Endothelial cell of umbilical vein (primary cell): Measurements from ENCODE around the gene FRMD5. TPM values are rescaled to one million over a fixed set of nuclear protein-coding genes. Genes with fewer than 3 reads are reported as not detected.

Experiments
- BruUV-seq: library from RNA; stranded (reverse); fragments of 400-500 nt; replicated peaks from 2 replicates; lab custom pipeline; 2021; lab: Mats Ljungman, UMichigan
- CTCF ChIA-PET: fragments of 300-600, 350-600 bp; sonication (Branson Sonifier 250); formaldehyde crosslinking; loops from one replicate; lab custom pipeline; 2021; ENCODE audit warnings: antibody characterized with exemption, inconsistent platforms; lab: Charles Lee
- POLR2A ChIA-PET: fragments of 300-600, 350-600 bp; sonication (Branson Sonifier 250); formaldehyde crosslinking; loops from one replicate; lab custom pipeline; 2021; ENCODE audit warnings: antibody characterized with exemption, inconsistent platforms; lab: Charles Lee
- DNase-seq: peaks from one replicate; pipeline ENCODE4 v3.0.0-alpha.2; 2011; ENCODE audit warnings: low read depth, low spot score
- FAIRE-seq: peaks from 2 replicates; lab custom pipeline; 2011; peaks lifted over from hg19 to GRCh38; lab: Jason Lieb, UNC
- H2AFZ ChIP-seq: 2 replicates; pipeline ENCODE4 v1.6.0; 2012; ENCODE audit warnings: low read depth, low read length, control low read depth, inconsistent platforms
- H3K27ac ChIP-seq: 2 replicates; pipeline ENCODE4 v1.5.1; 2011; ENCODE audit warnings: low read depth, mild to moderate bottlenecking, control low read depth, low read length, moderate library complexity; ENCODE audit not compliant: insufficient read depth
- H3K27me3 ChIP-seq, 2 experiments: 2 replicates each; pipeline versions ENCODE4 v1.6.0 to v1.6.1; 2011; ENCODE audit warnings: low read length in 2 of 2, mixed read lengths in 1 of 2; ENCODE audit not compliant: control insufficient read depth in 2 of 2, insufficient read depth in 2 of 2
- H3K36me3 ChIP-seq, 2 experiments: 2 replicates in 1 of 2; 3 replicates in 1 of 2; pipeline ENCODE4 v1.5.1; 2011; ENCODE audit warnings: low read length in 2 of 2, mild to moderate bottlenecking in 1 of 2, moderate library complexity in 1 of 2; ENCODE audit not compliant: control insufficient read depth in 2 of 2, insufficient read depth in 2 of 2; ENCODE audit errors: extremely low read depth in 1 of 2
- H3K4me1 ChIP-seq: 3 replicates; pipeline ENCODE4 v1.5.1; 2011; ENCODE audit warnings: mild to moderate bottlenecking, low read length; ENCODE audit not compliant: control insufficient read depth, insufficient read depth; ENCODE audit errors: extremely low read depth
- H3K4me2 ChIP-seq: 2 replicates; pipeline ENCODE4 v1.6.1; 2011; ENCODE audit warnings: low read length, control low read depth, mixed read lengths; ENCODE audit not compliant: insufficient read depth
- H3K4me3 ChIP-seq, 3 experiments: fragments of 200-600 bp in 1 of 3; sonication (generic), shearing (Covaris generic) in 1 of 3; replicated peaks in 1 of 3; 2 replicates each; pipeline ENCODE4 v1.5.1; 2011 to 2016; ENCODE audit warnings: control low read depth in 3 of 3, low read length in 3 of 3, mild to moderate bottlenecking in 2 of 3, inconsistent platforms in 1 of 3, low read depth in 1 of 3, moderate library complexity in 1 of 3; ENCODE audit not compliant: insufficient read depth in 1 of 3
- H3K79me2 ChIP-seq: 2 replicates; pipeline ENCODE4 v1.6.0; 2012; ENCODE audit warnings: low read length, inconsistent platforms; ENCODE audit not compliant: control insufficient read depth, insufficient read depth
- H3K9ac ChIP-seq: replicated peaks from 2 replicates; pipeline ENCODE3; 2011; ENCODE audit warnings: low read length, control low read depth; ENCODE audit not compliant: insufficient read depth; ENCODE audit errors: extremely low read depth
- H3K9me1 ChIP-seq: replicated peaks from 3 replicates; pipeline ENCODE4 v1.6.0; 2011; ENCODE audit warnings: mild to moderate bottlenecking, low read length; ENCODE audit not compliant: control insufficient read depth, insufficient read depth; ENCODE audit errors: extremely low read depth
- H3K9me3 ChIP-seq: replicated peaks from 2 replicates; pipeline ENCODE4 v1.5.1; 2012; ENCODE audit warnings: low read length, inconsistent platforms; ENCODE audit not compliant: control insufficient read depth, insufficient read depth
- H4K20me1 ChIP-seq: replicated peaks from 2 replicates; pipeline ENCODE3; 2011; ENCODE audit warnings: mild to moderate bottlenecking, low read length; ENCODE audit not compliant: control insufficient read depth, insufficient read depth; ENCODE audit errors: extremely low read depth
- CTCF ChIP-seq, 2 donors: IDR thresholded peaks; 1 replicate in 1 of 2; 2 replicates in 1 of 2; pipeline ENCODE4 v1.5.1; 2011; ENCODE audit warnings: low read length in 2 of 2, mild to moderate bottlenecking in 2 of 2, moderate library complexity in 2 of 2, control low read depth in 1 of 2, inconsistent platforms in 1 of 2, low read depth in 1 of 2; ENCODE audit not compliant: insufficient read depth in 1 of 2; ENCODE audit errors: extremely low read depth in 1 of 2
- EZH2 ChIP-seq: IDR thresholded peaks from 2 replicates; pipeline ENCODE4 v1.6.1; 2012; ENCODE audit warnings: borderline replicate concordance, low read depth, mild to moderate bottlenecking, moderate library complexity, low read length, inconsistent platforms; ENCODE audit not compliant: severe bottlenecking
- FOS ChIP-seq: IDR thresholded peaks from 2 replicates; pipeline ENCODE4 v1.6.1; 2011; ENCODE audit warnings: mild to moderate bottlenecking, low read length, moderate library complexity, borderline replicate concordance; ENCODE audit not compliant: insufficient read depth
- GATA2 ChIP-seq: IDR thresholded peaks from 2 replicates; pipeline ENCODE4 v1.7.0; 2011; ENCODE audit warnings: low read depth, mild to moderate bottlenecking, moderate library complexity, mixed read lengths, low read length; ENCODE audit not compliant: insufficient read length, insufficient read depth
- JUN ChIP-seq: IDR thresholded peaks from 2 replicates; pipeline ENCODE4 v1.6.1; 2011; ENCODE audit warnings: borderline replicate concordance, low read depth; ENCODE audit not compliant: insufficient read length, insufficient read depth
- MYC ChIP-seq: IDR thresholded peaks from one replicate; pipeline ENCODE4 v1.6.1; 2011; ENCODE audit warnings: mild to moderate bottlenecking, low read depth, low read length
- POLR2A ChIP-seq: IDR thresholded peaks from 2 replicates; pipeline ENCODE4 v1.6.1; 2012; ENCODE audit warnings: low read depth, mild to moderate bottlenecking, control low read depth, low read length
- POLR2AphosphoS5 ChIP-seq: IDR thresholded peaks from 2 replicates; pipeline ENCODE4 v1.6.1; 2012; ENCODE audit warnings: low read depth, mild to moderate bottlenecking, control low read depth, low read length, moderate library complexity; ENCODE audit not compliant: insufficient read depth
- dilution Hi-C: fragments of 300-500 bp; cut with MboI; formaldehyde crosslinking; loops from one replicate; pipeline ENCODE4 v1.15.0; 2019; ENCODE audit warnings: low sequenced_read_pairs; ENCODE audit not compliant: extremely low pct_ligation_motif_present
- intact Hi-C: fragments of 100-400 bp; cut with micrococcal nuclease; formaldehyde crosslinking; loops from one replicate; pipeline ENCODE4 v1.10.0; 2022
- polyA plus RNA-seq, 4 experiments: library from polyadenylated mRNA; depleted of rRNA in 3 of 4; stranded (reverse) in 3 of 4; unstranded in 1 of 4; fragments of >200 nt; gene quantifications; 2 replicates each; pipeline versions ENCODE4 v1.2.1 to v1.2.3, GENCODE V29; 2011 to 2012; ENCODE audit warnings: missing spikeins in 1 of 4
- total RNA-seq: library from RNA; stranded (reverse); gene quantifications from 2 replicates; pipeline ENCODE4 v1.2.3, GENCODE V29; 2021
- TF ChIP-seq, protein P1 (sequence below): IDR thresholded peaks from 2 replicates; pipeline ENCODE4 v1.6.1; 2011; ENCODE audit not compliant: insufficient read depth, insufficient read length

FRMD5 gene
- total and polyA plus RNA-seq, 2 donors (not counting 3 experiments of a cell fraction or from before 2014, with no cell fraction given) = 16.7 to 20.2 TPM

DNA sequence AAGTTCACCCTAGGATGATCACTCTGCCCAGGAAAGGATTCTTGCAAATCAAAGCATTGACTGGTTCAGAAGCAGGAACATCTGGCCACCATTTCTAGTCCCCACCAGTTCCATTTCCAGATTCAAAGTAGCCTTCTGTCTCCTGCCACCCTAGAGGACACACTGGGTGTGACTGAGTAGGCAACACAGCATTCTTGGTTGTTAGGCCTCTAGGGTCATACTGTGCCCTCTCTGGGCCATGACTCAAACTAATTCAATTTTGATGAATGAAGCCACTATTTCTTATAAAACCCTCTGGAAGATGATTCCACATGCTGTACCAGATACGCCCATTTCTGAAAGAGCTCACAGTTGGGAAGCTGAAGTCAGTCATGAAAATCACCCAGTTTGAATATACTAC, 298.5 kb downstream of the FRMD5 start:
- TF ChIP-seq CTCF (IDR thresholded peaks at IDR 0.05; ENCODE audit: extremely low read depth in 1 of 2, insufficient read depth in 1 of 2, low read depth in 1 of 2, low read length in 2 of 2) = no peak
- TF ChIP-seq FOS = no peak
- TF ChIP-seq EZH2 = no peak
- TF ChIP-seq, protein P1, sequence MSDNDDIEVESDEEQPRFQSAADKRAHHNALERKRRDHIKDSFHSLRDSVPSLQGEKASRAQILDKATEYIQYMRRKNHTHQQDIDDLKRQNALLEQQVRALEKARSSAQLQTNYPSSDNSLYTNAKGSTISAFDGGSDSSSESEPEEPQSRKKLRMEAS = no peak
- TF ChIP-seq POLR2A = no peak
- no peak for TF ChIP-seq JUN
- no peak for TF ChIP-seq MYC
- no peak for TF ChIP-seq GATA2
- TF ChIP-seq POLR2AphosphoS5 = no peak
- DNase-seq (no peak), FAIRE-seq (no peak)
- H3K36me3 ChIP-seq = peaks cover 0 to 13% of the 10 kb centered on the region in 2 experiments
- no TSS peak for BruUV-seq
- no peaks in the 10 kb centered on the region for H3K9me3 ChIP-seq
- H2AFZ ChIP-seq = no peak overlapping the region
- H3K27ac ChIP-seq = no peak overlapping the region
- H4K20me1 ChIP-seq = no peaks in the 10 kb centered on the region
- no peak overlapping the region for H3K4me3 ChIP-seq
- ChIA-PET POLR2A (no interaction called here), CTCF (interaction anchor here (1.1 to 1.3 kb wide), 2 partner anchors 15 to 605 kb away, joined by 3 to 5 read pairs; no protein-coding TSS in a partner anchor)
- no peaks in the 10 kb centered on the region for H3K79me2 ChIP-seq
- H3K4me2 ChIP-seq = no peak overlapping the region
- H3K27me3 ChIP-seq = no peaks in the 10 kb centered on the region
- intact Hi-C loops (no loop called here), dilution Hi-C loops (no loop called here)
- no peaks in the 10 kb centered on the region for H3K4me1 ChIP-seq
- no peak overlapping the region for H3K9ac ChIP-seq
- no peaks in the 10 kb centered on the region for H3K9me1 ChIP-seq
